Measurements from ENCODE around the gene TP53TG3B.
"Not testable (repeated sequence)": the region's sequence is repeated elsewhere in the genome, so short reads cannot be mapped to it uniquely, and the experiment has no call there.

The TP53TG3B gene

GRCh38 chr16:33360541-33360940 lies at the start of gene TP53TG3B:
Gene TP53TG3B (plus strand): TSS chr16:33360841. CDS start chr16:33360909, 68 bp downstream.
- DNase-seq (ENCODE audit: low read depth in 2 of 2) = not testable (repeated sequence)

- peak; percentile 15 to 26 for DNase-seq (ENCODE audit: low read depth in 2 of 2)
These were observed 24.2 kb upstream of the TP53TG3B start for GRCh38 chr16:33336226-33337012.

GRCh38 chr16:33337627-33338542 lies 22.8 kb upstream of the TP53TG3B start:
- peak; percentile 3 to 7 for DNase-seq (ENCODE audit: low read depth in 2 of 2)

GRCh38 chr16:33338543-33338951 lies 22.1 kb upstream of the TP53TG3B start:
- not testable (repeated sequence) for DNase-seq (ENCODE audit: low read depth in 2 of 2)

GRCh38 chr16:33339093-33340061 lies 21.3 kb upstream of the TP53TG3B start:
- DNase-seq (ENCODE audit: low read depth in 2 of 2) = peak; percentile 3 to 22

Measured in stimulated activated CD4-positive, alpha-beta T cell treated with anti-CD3 and anti-CD28 coated beads, Interleukin-4, amount 100 ng/mL, for 48 hours (primary cell).